Sigmoid colon (tissue), 7 donors: Measurements from ENCODE around the gene PTCD2. TPM values are rescaled to one million over a fixed set of nuclear protein-coding genes. Genes with fewer than 3 reads are reported as not detected.

Source experiments
- DNase-seq: peaks from one replicate; pipeline ENCODE4 v3.0.0-alpha.2; 2019
- H3K27ac ChIP-seq, 4 donors: fragments of 200-600 bp; sonication (generic); one replicate each; pipeline ENCODE4 v1.5.1; 2016 to 2019; ENCODE audit warnings: mild to moderate bottlenecking in 1 of 4
- H3K27me3 ChIP-seq, 3 donors: fragments of 200-600 bp; sonication (generic); one replicate each; pipeline ENCODE4 v1.5.1; 2019; ENCODE audit warnings: mild to moderate bottlenecking in 1 of 3
- H3K36me3 ChIP-seq, 4 donors: fragments of 200-600 bp; sonication (generic); one replicate each; pipeline ENCODE4 v1.5.1; 2016 to 2019
- H3K4me1 ChIP-seq, 4 donors: fragments of 200-600 bp; sonication (generic); one replicate each; pipeline ENCODE4 v1.5.1; 2017 to 2019
- H3K4me3 ChIP-seq, 4 donors: fragments of 200-600 bp; sonication (generic); one replicate each; pipeline ENCODE4 v1.5.1; 2017 to 2019; ENCODE audit warnings: mild to moderate bottlenecking in 2 of 4, moderate library complexity in 1 of 4
- H3K9me3 ChIP-seq, 4 donors: fragments of 200-600 bp in 3 of 4; sonication (generic) in 3 of 4; one replicate each; pipeline versions ENCODE4 v1.5.1 to v1.6.1; 2013 to 2019
- CTCF ChIP-seq, 4 experiments: fragments of 450-650 bp in 3 of 4; fragments of 200-600 bp in 1 of 4; IDR thresholded peaks; one replicate each; pipeline ENCODE4 v1.5.1; 2016 to 2019; ENCODE audit warnings: antibody characterized with exemption in 4 of 4, mild to moderate bottlenecking in 3 of 4, moderate library complexity in 2 of 4
- EP300 ChIP-seq, 4 donors: sonication (generic); formaldehyde crosslinking; IDR thresholded peaks; one replicate each; pipeline ENCODE4 v1.6.1; 2017; ENCODE audit warnings: antibody characterized with exemption in 4 of 4
- POLR2A ChIP-seq, 2 donors: fragments of 450-650 bp; IDR thresholded peaks; one replicate each; pipeline ENCODE4 v1.6.1; 2016; ENCODE audit warnings: antibody characterized with exemption in 2 of 2, mild to moderate bottlenecking in 2 of 2, moderate library complexity in 2 of 2
- POLR2AphosphoS5 ChIP-seq, 4 donors: sonication (generic); formaldehyde crosslinking; IDR thresholded peaks; one replicate each; pipeline ENCODE4 v1.6.1; 2017; ENCODE audit warnings: antibody characterized with exemption in 4 of 4
- WGBS, 2 donors: extraction: QIAGEN DNeasy Blood & Tissue Kit; methylation state at CpG; one replicate each; pipeline ENCODE4 v1.1.7; 2013; 5-methylcytosine and 5-hydroxymethylcytosine counted together
- intact Hi-C: fragments of 100-400 bp; cut with DNase I; formaldehyde crosslinking; loops from one replicate; pipeline ENCODE4 v1.15.1; 2023
- polyA plus RNA-seq, 3 donors: library from polyadenylated mRNA; stranded (reverse); fragments of 200-250 nt; gene quantifications; one replicate each; pipeline ENCODE4 v1.2.3, GENCODE V29; 2013
- total RNA-seq, 4 donors: library from RNA; depleted of rRNA; stranded (reverse); fragments of >200 nt; gene quantifications; one replicate each; pipeline ENCODE4 v1.1.0, GENCODE V29; 2016
- donor health status: healthy with polysubstance abuse.
- donor health status: Bipolar disorder and iron deficiency.
- donor health status: healthy.

Gene PTCD2
- total and polyA plus RNA-seq, 7 donors, result 0.60 to 12.7 (median 5.4) TPM

- Histone ChIP-seq H3K4me3 (no peak overlapping the region), H3K27ac (no peak overlapping the region), H3K36me3 (no peaks in the 10 kb centered on the region), H3K27me3 (no peaks in the 10 kb centered on the region), H3K9me3 (no peaks in the 10 kb centered on the region), H3K4me1 (peaks cover 0 to 22% (median 8%) of the 10 kb centered on the region in 4 donors)
- intact Hi-C loops, result loop anchor here (5.0 to 10.0 kb wide), 2 partner anchors 153 to 246 kb away; no protein-coding TSS in a partner anchor
- 91 to 93% methylated on average over 1 of the region's 1 CpG for WGBS, 2 donors
- no peak for TF ChIP-seq EP300 (IDR thresholded peaks at IDR 0.05)
- TF ChIP-seq CTCF (IDR thresholded peaks at IDR 0.05), result no peak
- TF ChIP-seq POLR2AphosphoS5 (IDR thresholded peaks at IDR 0.05), result no peak
- no peak for TF ChIP-seq POLR2A (IDR thresholded peaks at IDR 0.05)
- no peak for DNase-seq
Measured at GRCh38 chr5:72369301-72369700, 49.1 kb downstream of the PTCD2 start.

- Histone ChIP-seq H3K9me3 (no peaks in the 10 kb centered on the region), H3K27me3 (no peaks in the 10 kb centered on the region), H3K4me1 (peaks cover 0 to 22% (median 8%) of the 10 kb centered on the region in 4 donors), H3K36me3 (no peaks in the 10 kb centered on the region), H3K27ac (no peak overlapping the region), H3K4me3 (no peak overlapping the region)
- 82 to 88% methylated on average over 3 of the region's 3 CpGs for WGBS, 2 donors
- intact Hi-C loops, result loop anchor here (5.0 to 10.0 kb wide), 2 partner anchors 153 to 245 kb away; no protein-coding TSS in a partner anchor
- no peak for DNase-seq
- TF ChIP-seq POLR2A (IDR thresholded peaks at IDR 0.05) (no peak), EP300 (IDR thresholded peaks at IDR 0.05) (no peak), CTCF (IDR thresholded peaks at IDR 0.05) (no peak), POLR2AphosphoS5 (IDR thresholded peaks at IDR 0.05) (no peak)
Measured at GRCh38 chr5:72369711-72370110, 49.5 kb downstream of the PTCD2 start.

GRCh38 chr5:72372331-72372730 lies 52.2 kb downstream of the PTCD2 start:
- Histone ChIP-seq H3K36me3 (no peaks in the 10 kb centered on the region), H3K27ac (no peak overlapping the region), H3K9me3 (no peaks in the 10 kb centered on the region), H3K4me1 (peaks cover 0 to 10% (median 4%) of the 10 kb centered on the region in 4 donors), H3K4me3 (no peak overlapping the region), H3K27me3 (no peaks in the 10 kb centered on the region)
- 68 to 79% methylated on average over 1 of the region's 1 CpG for WGBS, 2 donors
- TF ChIP-seq POLR2AphosphoS5 (IDR thresholded peaks at IDR 0.05) (no peak), EP300 (IDR thresholded peaks at IDR 0.05) (no peak), CTCF (IDR thresholded peaks at IDR 0.05) (no peak), POLR2A (IDR thresholded peaks at IDR 0.05) (no peak)
- intact Hi-C loops, result no loop called here
- DNase-seq, result no peak

GRCh38 chr5:72372923-72373322 lies 52.8 kb downstream of the PTCD2 start:
- Histone ChIP-seq H3K9me3 (no peaks in the 10 kb centered on the region), H3K27ac (no peak overlapping the region), H3K36me3 (no peaks in the 10 kb centered on the region), H3K4me1 (peaks cover 0 to 10% (median 4%) of the 10 kb centered on the region in 4 donors), H3K27me3 (no peaks in the 10 kb centered on the region), H3K4me3 (no peak overlapping the region)
- intact Hi-C loops, result no loop called here
- no peak for DNase-seq
- 86 to 88% methylated on average over 4 of the region's 4 CpGs for WGBS, 2 donors
- no peak for TF ChIP-seq POLR2AphosphoS5 (IDR thresholded peaks at IDR 0.05)
- no peak for TF ChIP-seq POLR2A (IDR thresholded peaks at IDR 0.05)
- TF ChIP-seq CTCF (IDR thresholded peaks at IDR 0.05), result no peak
- no peak for TF ChIP-seq EP300 (IDR thresholded peaks at IDR 0.05)

- DNase-seq, result no peak
- H3K4me1 ChIP-seq, result peaks cover 0 to 10% (median 3%) of the 10 kb centered on the region in 4 donors
- TF ChIP-seq POLR2A (IDR thresholded peaks at IDR 0.05), result no peak
- no peak for TF ChIP-seq EP300 (IDR thresholded peaks at IDR 0.05)
- no peak for TF ChIP-seq CTCF (IDR thresholded peaks at IDR 0.05)
- TF ChIP-seq POLR2AphosphoS5 (IDR thresholded peaks at IDR 0.05), result no peak
- H3K36me3 ChIP-seq, result no peaks in the 10 kb centered on the region
- intact Hi-C loops, result no loop called here
- H3K27ac ChIP-seq, result no peak overlapping the region
- no peaks in the 10 kb centered on the region for H3K9me3 ChIP-seq
- no peak overlapping the region for H3K4me3 ChIP-seq
- WGBS, 2 donors, result 94 to 96% methylated on average over 3 of the region's 3 CpGs
- no peaks in the 10 kb centered on the region for H3K27me3 ChIP-seq
Measured at GRCh38 chr5:72374844-72375243, 54.7 kb downstream of the PTCD2 start.
